ENCODE measurements around the gene LRP1.

LRP1 gene

GRCh38 chr12:57135527-57136326, 7.4 kb downstream of the LRP1 start:
- no peak for DNase-seq (ENCODE audit: low spot score)
- in situ Hi-C loops (cut with MboI; ENCODE audit: low pct_unique_long_range_greater_than_20kb, low sequenced_read_pairs, unreplicated experiment): no loop called here
- TF ChIP-seq, protein P1, sequence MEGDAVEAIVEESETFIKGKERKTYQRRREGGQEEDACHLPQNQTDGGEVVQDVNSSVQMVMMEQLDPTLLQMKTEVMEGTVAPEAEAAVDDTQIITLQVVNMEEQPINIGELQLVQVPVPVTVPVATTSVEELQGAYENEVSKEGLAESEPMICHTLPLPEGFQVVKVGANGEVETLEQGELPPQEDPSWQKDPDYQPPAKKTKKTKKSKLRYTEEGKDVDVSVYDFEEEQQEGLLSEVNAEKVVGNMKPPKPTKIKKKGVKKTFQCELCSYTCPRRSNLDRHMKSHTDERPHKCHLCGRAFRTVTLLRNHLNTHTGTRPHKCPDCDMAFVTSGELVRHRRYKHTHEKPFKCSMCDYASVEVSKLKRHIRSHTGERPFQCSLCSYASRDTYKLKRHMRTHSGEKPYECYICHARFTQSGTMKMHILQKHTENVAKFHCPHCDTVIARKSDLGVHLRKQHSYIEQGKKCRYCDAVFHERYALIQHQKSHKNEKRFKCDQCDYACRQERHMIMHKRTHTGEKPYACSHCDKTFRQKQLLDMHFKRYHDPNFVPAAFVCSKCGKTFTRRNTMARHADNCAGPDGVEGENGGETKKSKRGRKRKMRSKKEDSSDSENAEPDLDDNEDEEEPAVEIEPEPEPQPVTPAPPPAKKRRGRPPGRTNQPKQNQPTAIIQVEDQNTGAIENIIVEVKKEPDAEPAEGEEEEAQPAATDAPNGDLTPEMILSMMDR (IDR thresholded peaks at IDR 0.05; ENCODE audit: extremely low read depth, insufficient read depth, missing control alignments): no peak

DNA sequence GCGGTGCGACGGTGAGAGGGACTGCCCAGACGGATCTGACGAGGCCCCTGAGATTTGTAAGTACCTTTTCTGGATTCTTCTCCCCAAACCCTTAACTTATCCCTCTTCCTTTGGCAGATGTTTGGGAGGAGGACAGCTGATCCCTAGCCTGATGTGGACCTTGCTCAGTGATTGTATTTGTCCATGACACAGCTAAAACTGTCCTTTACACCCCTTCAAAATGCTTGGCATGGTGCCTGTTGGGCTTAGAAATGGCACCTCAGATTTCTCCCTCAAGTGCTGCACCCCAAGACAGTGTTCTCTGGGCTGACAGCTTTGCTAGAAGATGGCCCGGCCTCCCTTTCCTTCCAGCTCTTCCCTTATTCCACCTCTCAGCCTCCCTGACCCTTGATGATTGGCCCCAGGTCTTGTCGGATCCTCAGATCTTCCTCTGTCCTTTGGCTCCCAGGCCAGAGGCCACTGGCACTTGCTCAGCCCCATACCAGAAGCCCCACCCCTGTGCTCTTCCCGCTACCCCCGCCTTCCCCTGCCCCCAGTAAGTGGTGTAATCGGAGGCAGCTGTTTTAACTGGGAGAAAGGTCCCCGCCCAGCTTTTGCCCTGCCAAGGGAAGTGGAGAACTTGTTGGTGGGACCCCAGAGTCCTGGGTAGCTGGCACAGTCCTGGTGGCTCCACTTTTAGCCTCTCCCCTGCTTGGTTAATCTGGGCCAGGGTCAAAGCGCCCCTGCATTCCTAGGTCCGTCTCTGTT, 10.4 kb downstream of the LRP1 start:
- DNase-seq (ENCODE audit: low spot score): no peak
- TF ChIP-seq, protein P1 (IDR thresholded peaks at IDR 0.05; ENCODE audit: extremely low read depth, insufficient read depth, missing control alignments): no peak
- in situ Hi-C loops (cut with MboI; ENCODE audit: low pct_unique_long_range_greater_than_20kb, low sequenced_read_pairs, unreplicated experiment): no loop called here

DNA sequence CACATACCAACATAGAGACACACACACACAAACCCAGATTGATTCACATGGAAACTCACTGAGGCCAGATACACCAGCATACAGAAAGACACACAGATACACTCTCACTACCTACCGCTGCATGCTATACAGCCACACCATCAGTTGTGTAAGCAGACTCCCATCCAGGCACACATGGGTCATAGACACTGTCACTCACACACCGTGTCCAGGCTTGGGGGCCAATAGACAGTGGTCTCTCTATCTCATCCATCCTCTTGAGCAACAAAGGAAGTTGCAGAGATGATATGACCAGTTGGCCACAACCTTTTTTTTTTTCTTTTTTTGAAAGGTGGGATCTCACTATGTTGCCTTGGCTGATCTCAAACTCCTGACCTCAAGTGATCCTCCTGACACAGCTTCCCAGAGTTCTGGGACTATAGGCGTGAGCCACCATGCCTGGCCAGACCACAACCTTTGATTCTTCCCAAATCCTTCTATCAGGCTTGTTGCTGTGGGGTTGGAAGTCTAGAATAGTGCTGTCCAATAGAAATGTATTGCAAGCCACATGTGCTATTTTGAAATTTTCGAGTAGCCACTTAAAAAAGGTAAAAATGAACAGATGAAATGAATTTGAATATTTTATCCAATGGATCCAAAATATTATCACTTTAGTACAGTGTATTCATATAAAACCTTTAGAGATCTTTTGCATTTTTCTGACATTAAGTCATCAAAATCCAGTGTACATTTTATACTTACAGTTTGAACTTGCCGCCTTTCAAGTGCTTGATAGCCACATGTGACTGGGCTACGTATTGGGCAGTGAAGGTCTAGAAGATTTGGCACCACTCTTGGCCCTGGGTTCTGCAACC, 11.7 kb downstream of the LRP1 start:
- TF ChIP-seq, protein P1 (IDR thresholded peaks at IDR 0.05; ENCODE audit: extremely low read depth, insufficient read depth, missing control alignments): no peak
- no peak for DNase-seq (ENCODE audit: low spot score)
- in situ Hi-C loops (cut with MboI; ENCODE audit: low pct_unique_long_range_greater_than_20kb, low sequenced_read_pairs, unreplicated experiment): no loop called here

DNA sequence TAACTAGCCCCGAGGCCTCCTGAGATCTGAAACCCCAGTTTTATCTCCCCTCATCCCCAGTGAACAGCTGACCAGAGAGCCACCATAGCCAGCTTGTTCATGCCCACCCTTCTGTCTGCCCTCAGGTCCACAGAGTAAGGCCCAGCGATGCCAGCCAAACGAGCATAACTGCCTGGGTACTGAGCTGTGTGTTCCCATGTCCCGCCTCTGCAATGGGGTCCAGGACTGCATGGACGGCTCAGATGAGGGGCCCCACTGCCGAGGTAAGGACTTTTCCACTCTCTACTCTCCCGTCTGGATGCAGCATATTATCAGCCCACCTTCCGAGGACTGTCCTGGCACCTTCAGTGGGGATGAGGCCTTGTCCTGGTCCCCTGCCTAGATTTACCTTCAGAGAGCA, 13.0 kb downstream of the LRP1 start:
- no peak for DNase-seq (ENCODE audit: low spot score)
- in situ Hi-C loops (cut with MboI; ENCODE audit: low pct_unique_long_range_greater_than_20kb, low sequenced_read_pairs, unreplicated experiment): no loop called here
- TF ChIP-seq, protein P1 (IDR thresholded peaks at IDR 0.05; ENCODE audit: extremely low read depth, insufficient read depth, missing control alignments): no peak

DNA sequence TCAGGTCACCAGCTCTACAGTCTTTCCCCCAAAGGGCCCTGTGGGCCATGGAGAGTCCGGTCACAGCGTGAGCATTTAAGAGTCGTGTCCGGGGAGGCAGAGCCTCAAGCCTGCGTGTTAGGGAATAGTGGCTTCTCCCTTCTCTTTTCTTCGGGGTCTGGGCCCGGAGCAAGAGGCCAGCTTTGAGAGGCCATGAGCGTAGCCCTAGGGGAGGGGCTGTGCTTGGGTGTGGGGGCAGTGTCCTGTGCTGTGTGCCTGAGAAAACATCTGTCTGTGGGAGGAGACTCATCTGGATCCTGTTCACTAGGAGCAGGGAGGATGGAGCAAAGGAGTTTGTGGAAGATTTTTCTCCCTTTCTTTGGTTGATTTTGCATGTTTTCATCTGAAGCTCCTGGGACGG, 13.8 kb downstream of the LRP1 start:
- no peak for DNase-seq (ENCODE audit: low spot score)
- in situ Hi-C loops (cut with MboI; ENCODE audit: low pct_unique_long_range_greater_than_20kb, low sequenced_read_pairs, unreplicated experiment): no loop called here
- TF ChIP-seq, protein P1 (IDR thresholded peaks at IDR 0.05; ENCODE audit: extremely low read depth, insufficient read depth, missing control alignments): no peak

GRCh38 chr12:57142727-57143126, 14.4 kb downstream of the LRP1 start:
- in situ Hi-C loops (cut with MboI; ENCODE audit: low pct_unique_long_range_greater_than_20kb, low sequenced_read_pairs, unreplicated experiment): no loop called here
- no peak for DNase-seq (ENCODE audit: low spot score)

More at GRCh38 chr12:57142727-57143126, 14.4 kb downstream of the LRP1 start:
- TF ChIP-seq, protein P1 (IDR thresholded peaks at IDR 0.05; ENCODE audit: extremely low read depth, insufficient read depth, missing control alignments): no peak

Measured in GM13977 (cell line).